Aorta (tissue), 5 donors: ENCODE measurements around the gene E2F3. TPM values are rescaled to one million over a fixed set of nuclear protein-coding genes. Genes with fewer than 3 reads are reported as not detected.

Experiments used
- ATAC-seq: fragments of 200-7000 bp; cut with Tn5 transposase; one replicate; pipeline ENCODE4 v1.9.1; 2022; ENCODE audit warnings: moderate library complexity; ENCODE audit not compliant: low FRiP score
- DNase-seq, 2 donors: peaks; one replicate each; pipeline ENCODE4 v3.0.0-alpha.2; 2020
- H3K27ac ChIP-seq, 2 donors: one replicate each; pipeline ENCODE4 v1.5.1; 2013; ENCODE audit warnings: low read length in 2 of 2, mild to moderate bottlenecking in 2 of 2, moderate library complexity in 2 of 2, control low read depth in 1 of 2, inconsistent platforms in 1 of 2, low read depth in 1 of 2
- H3K27me3 ChIP-seq, 2 donors: one replicate each; pipeline ENCODE4 v1.6.1; 2013; ENCODE audit warnings: control low read depth in 1 of 2, low read length in 1 of 2, mild to moderate bottlenecking in 1 of 2, moderate library complexity in 1 of 2; ENCODE audit not compliant: insufficient read depth in 2 of 2, control insufficient read depth in 1 of 2
- H3K36me3 ChIP-seq, 2 donors: one replicate each; pipeline ENCODE4 v1.6.1; 2013; ENCODE audit warnings: control low read depth in 1 of 2, low read length in 1 of 2, mild to moderate bottlenecking in 1 of 2; ENCODE audit not compliant: insufficient read depth in 2 of 2, control insufficient read depth in 1 of 2
- H3K4me1 ChIP-seq, 2 donors: one replicate each; pipeline ENCODE4 v1.6.1; 2013; ENCODE audit warnings: low read length in 2 of 2, control low read depth in 1 of 2, mild to moderate bottlenecking in 1 of 2, moderate library complexity in 1 of 2; ENCODE audit not compliant: insufficient read depth in 2 of 2, control insufficient read depth in 1 of 2
- H3K4me3 ChIP-seq, 2 donors: one replicate each; pipeline ENCODE4 v1.5.1; 2013; ENCODE audit warnings: low read length in 2 of 2, control low read depth in 1 of 2, mild to moderate bottlenecking in 1 of 2
- H3K9me3 ChIP-seq: one replicate; pipeline ENCODE4 v1.6.1; 2013; ENCODE audit warnings: mild to moderate bottlenecking, low read length; ENCODE audit not compliant: control insufficient read depth
- WGBS, 2 donors: extraction: QIAGEN DNeasy Blood & Tissue Kit; methylation state at CpG; one replicate each; pipeline ENCODE4 v1.1.7; 2013; 5-methylcytosine and 5-hydroxymethylcytosine counted together
- intact Hi-C, 2 donors: fragments of 100-400 bp; cut with DNase I; formaldehyde crosslinking; loops; one replicate each; pipeline versions ENCODE4 v1.14.2 to v1.15.0; 2022
- polyA plus RNA-seq, 2 donors: library from polyadenylated mRNA; stranded (reverse); fragments of 200-250 nt; gene quantifications; one replicate each; pipeline ENCODE4 v1.2.3, GENCODE V29; 2013
- total RNA-seq, 2 donors: library from RNA; stranded (reverse); fragmentation: NEBNext Ultra II Directional; extraction: Animal tissue kit (Norgen Biotek cat#: 25700); gene quantifications; one replicate each; pipeline ENCODE4 v1.2.1, GENCODE V29; 2021
- donor health status: healthy with polysubstance abuse.
- donor health status: Bipolar disorder and iron deficiency.
- donor health status: DM: no; HTN: no; CAD: no.
- donor health status: DM: no; HTN: no; CAD: no.
- donor health status: DM: yes; HTN: yes; CAD: no.

Gene E2F3
- total and polyA plus RNA-seq, 4 donors = 3.3 to 15.5 (median 10.2) TPM

DNA sequence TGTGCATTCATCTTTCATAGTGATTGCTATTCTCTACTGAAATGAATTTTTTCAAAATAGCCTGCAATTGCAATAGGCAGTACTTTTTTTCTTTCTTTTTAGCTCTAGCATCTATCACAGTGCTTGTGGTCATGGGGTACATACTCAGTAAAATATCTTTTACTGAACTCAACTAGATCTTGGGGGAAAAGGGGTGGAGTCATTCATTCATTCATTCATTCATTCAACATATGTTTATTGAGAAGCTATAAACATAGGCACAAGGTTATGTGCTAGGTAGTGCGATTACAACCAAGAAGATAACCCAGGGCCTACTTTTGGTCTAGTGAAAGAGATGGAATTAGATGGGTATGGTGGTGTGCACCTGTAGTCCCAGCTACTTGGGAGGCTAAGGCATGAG lies 131.2 kb downstream of the E2F3 start:
- intact Hi-C loops = no loop called here
- DNase-seq (no peak), ATAC-seq (no peak)
- Histone ChIP-seq H3K27ac (no peak overlapping the region), H3K27me3 (no peaks in the 10 kb centered on the region), H3K9me3 (no peaks in the 10 kb centered on the region), H3K4me1 (peaks cover 0 to 2% of the 10 kb centered on the region in 2 donors), H3K4me3 (no peak overlapping the region), H3K36me3 (no peaks in the 10 kb centered on the region)
- WGBS, 2 donors = 100% methylated on average over 1 of the region's 1 CpG

DNA sequence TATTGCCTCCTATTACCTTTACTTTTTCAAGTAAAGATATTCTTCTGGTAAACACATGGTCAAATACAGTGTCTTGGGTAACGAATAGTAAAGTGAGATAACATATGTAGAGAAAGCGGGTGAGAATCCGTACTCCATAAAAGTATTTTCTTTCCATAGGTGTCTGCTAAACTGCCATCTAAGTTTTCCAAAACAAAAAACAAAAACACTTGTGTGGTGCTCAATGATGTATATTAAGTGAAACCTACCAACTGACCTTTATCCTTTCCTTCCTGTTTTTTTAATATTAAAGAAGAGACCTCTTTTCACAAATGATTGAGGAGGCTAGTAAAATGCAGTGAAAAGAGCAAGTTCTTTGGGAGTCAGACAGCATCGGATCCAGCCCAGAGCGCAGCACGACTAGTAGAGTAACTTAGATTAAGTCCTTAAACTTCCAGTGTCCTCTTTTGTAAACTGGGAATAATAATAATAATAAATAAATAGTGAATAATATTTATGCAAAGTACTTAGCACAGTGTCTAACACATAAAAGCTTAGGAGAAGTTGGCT lies 132.1 kb downstream of the E2F3 start:
- intact Hi-C loops = no loop called here

DNA sequence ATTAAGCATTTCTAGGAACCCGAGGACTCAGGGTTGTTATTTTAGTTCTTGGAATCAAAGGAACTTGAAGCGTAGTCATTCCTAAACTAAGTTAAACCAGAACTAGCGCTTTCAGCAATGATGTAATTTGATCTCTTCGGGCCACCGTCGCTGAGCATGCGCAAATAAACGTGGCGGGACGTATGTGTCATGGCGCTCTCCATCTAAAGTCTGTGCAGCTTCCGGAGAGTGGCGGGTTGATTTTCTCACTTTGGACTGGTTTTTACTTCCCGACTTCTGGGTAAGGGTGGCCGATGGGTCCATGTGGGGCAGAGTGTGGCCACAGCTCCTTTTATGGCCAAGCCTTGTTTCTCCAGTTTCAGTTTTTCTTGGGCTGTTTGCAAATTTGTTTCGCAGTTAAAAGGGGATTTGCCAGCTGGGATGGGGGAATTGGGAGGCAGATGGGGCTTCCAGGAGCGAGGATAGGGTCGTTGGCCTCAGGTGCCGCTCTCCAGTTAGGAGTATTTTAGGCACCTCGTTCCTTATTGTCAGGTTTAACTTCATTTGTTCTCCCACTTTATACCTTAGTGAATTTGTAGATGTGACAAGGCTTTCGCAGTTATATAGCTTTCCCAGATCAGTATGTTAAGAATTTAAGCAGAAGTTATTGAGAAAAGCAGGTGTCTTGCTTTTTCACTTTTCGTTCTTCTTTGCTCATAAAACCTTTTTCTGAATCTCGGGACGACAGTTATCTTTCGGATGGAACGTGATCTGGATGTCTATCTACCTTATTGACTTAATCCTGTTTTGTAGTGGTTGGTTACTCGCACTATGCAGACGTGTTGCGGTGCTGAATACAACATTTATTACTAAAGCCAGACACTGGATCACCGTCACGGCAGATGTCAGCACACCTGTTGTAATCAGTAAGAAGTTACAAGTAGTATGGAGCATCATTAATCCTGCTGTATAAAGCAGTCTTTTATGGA lies 132.9 kb downstream of the E2F3 start, which contains the start of gene CDKAL1:
CDKAL1 (plus strand) TSS at position 163 of the 968 bp plus-strand sequence. CDS start 11,894 bp downstream, outside the sequence.
- Histone ChIP-seq H3K9me3 (no peaks in the 10 kb centered on the region), H3K36me3 (no peaks in the 10 kb centered on the region), H3K4me1 (peaks cover 0 to 2% of the 10 kb centered on the region in 2 donors), H3K27ac (peak within 1 kb of the TSS; percentile 77 to 83), H3K4me3 (peak within 1 kb of the TSS; percentile 92 to 100), H3K27me3 (no peaks in the 10 kb centered on the region)
- intact Hi-C loops = no loop called here
- DNase-seq (peak; percentile 92 to 95), ATAC-seq (peak; percentile 95)
- 1 to 2% methylated on average over 31 of the region's 31 CpGs for WGBS, 2 donors

More for the DNA sequence above, 132.1 kb downstream of the E2F3 start:
- H3K9me3 ChIP-seq = no peaks in the 10 kb centered on the region
- peaks cover 0 to 2% of the 10 kb centered on the region in 2 donors for H3K4me1 ChIP-seq
- no peak overlapping the region for H3K27ac ChIP-seq
- H3K27me3 ChIP-seq = no peaks in the 10 kb centered on the region
- H3K4me3 ChIP-seq = peak overlapping the region; percentile 9 to 64
- ATAC-seq (no peak), DNase-seq (no peak)
- 44 to 47% methylated on average over 6 of the region's 6 CpGs for WGBS, 2 donors
- H3K36me3 ChIP-seq = no peaks in the 10 kb centered on the region

DNA sequence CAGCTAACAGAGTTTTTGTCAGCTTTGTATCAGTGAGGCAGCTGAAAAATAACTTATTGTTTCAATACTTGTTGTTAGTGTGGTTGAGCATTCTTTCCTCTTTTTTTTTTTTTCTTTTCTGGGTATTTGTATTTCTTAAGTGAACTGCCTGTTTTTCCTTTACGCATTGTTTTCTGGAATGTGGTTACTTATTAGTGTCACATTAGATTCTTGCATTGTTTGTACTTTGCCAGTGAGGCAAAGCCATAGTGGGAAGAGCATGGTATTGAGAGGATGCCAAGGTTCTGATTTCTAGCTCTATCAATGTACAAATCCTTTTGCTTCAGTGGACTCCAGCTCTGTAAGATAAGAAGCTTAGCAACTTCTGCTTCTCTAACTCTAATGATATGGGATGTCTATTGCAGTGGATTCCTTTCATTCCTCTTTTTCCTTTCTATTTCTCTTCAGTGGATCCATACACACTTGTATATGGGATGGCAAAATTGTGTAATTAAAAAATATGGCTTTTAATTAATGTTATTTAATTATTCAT lies 136.5 kb downstream of the E2F3 start:
- 59 to 100% methylated on average over 1 of the region's 1 CpG for WGBS, 2 donors
- no peak overlapping the region for H3K4me3 ChIP-seq
- intact Hi-C loops = no loop called here

DNA sequence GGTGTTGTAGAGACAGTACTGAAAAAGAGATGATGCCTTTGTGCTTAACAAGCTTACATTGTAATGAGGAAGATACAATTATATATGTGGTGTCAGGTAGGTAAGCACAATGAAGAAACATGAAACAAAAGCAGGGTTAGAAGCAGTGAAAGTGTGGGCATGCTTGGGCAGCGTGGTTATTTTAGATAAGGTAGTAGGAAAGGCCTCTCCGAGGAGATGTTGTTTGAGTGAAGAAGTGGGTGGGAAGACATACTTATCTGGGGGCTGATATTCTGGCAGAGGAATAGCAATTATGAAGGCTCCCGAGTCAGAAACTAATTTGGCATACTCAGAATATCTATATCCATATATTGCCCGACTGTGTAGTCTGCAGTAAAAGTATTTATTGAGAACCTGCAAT lies 137.2 kb downstream of the E2F3 start:
- intact Hi-C loops = no loop called here
- ATAC-seq (no peak), DNase-seq (no peak)
- WGBS, 2 donors = 84 to 88% methylated on average over 4 of the region's 4 CpGs
- no peaks in the 10 kb centered on the region for H3K36me3 ChIP-seq
- no peak overlapping the region for H3K27ac ChIP-seq
- H3K4me1 ChIP-seq = peaks cover 0 to 2% of the 10 kb centered on the region in 2 donors
- H3K9me3 ChIP-seq = no peaks in the 10 kb centered on the region
- H3K4me3 ChIP-seq = no peak overlapping the region
- H3K27me3 ChIP-seq = no peaks in the 10 kb centered on the region

More for the DNA sequence above, 136.5 kb downstream of the E2F3 start:
- ATAC-seq (no peak), DNase-seq (no peak)
- Histone ChIP-seq H3K27ac (no peak overlapping the region), H3K36me3 (no peaks in the 10 kb centered on the region), H3K27me3 (no peaks in the 10 kb centered on the region), H3K4me1 (peaks cover 0 to 2% of the 10 kb centered on the region in 2 donors), H3K9me3 (no peaks in the 10 kb centered on the region)

- Histone ChIP-seq H3K27me3 (no peaks in the 10 kb centered on the region), H3K4me1 (peaks cover 0 to 2% of the 10 kb centered on the region in 2 donors), H3K9me3 (no peaks in the 10 kb centered on the region), H3K36me3 (no peaks in the 10 kb centered on the region), H3K27ac (no peak overlapping the region), H3K4me3 (no peak overlapping the region)
- intact Hi-C loops = no loop called here
- 97 to 98% methylated on average over 2 of the region's 2 CpGs for WGBS, 2 donors
- DNase-seq (no peak), ATAC-seq (no peak)
These were observed 137.7 kb downstream of the E2F3 start for GRCh38 chr6:20539387-20539786.

- DNase-seq (no peak), ATAC-seq (no peak)
- intact Hi-C loops = no loop called here
- Histone ChIP-seq H3K9me3 (no peaks in the 10 kb centered on the region), H3K4me1 (no peaks in the 10 kb centered on the region), H3K4me3 (no peak overlapping the region), H3K27ac (no peak overlapping the region), H3K27me3 (no peaks in the 10 kb centered on the region), H3K36me3 (no peaks in the 10 kb centered on the region)
- 61 to 77% methylated on average over 5 of the region's 5 CpGs for WGBS, 2 donors
These were observed 139.0 kb downstream of the E2F3 start for GRCh38 chr6:20540683-20541082.

GRCh38 chr6:20541382-20541781 lies 139.7 kb downstream of the E2F3 start:
- Histone ChIP-seq H3K4me1 (no peaks in the 10 kb centered on the region), H3K27ac (no peak overlapping the region)

More at GRCh38 chr6:20541382-20541781, 139.7 kb downstream of the E2F3 start:
- ATAC-seq (no peak), DNase-seq (no peak)
- 97% methylated on average over 6 of the region's 6 CpGs for WGBS, 2 donors
- no peak overlapping the region for H3K4me3 ChIP-seq
- H3K9me3 ChIP-seq = no peaks in the 10 kb centered on the region
- H3K27me3 ChIP-seq = no peaks in the 10 kb centered on the region
- intact Hi-C loops = no loop called here
- H3K36me3 ChIP-seq = no peaks in the 10 kb centered on the region
